HCT116 (cell line): ENCODE measurements around the gene NOL4L. TPM values are rescaled to one million over a fixed set of nuclear protein-coding genes. Genes with fewer than 3 reads are reported as not detected.

Experiments used
- ATAC-seq: fragments of 200-7000 bp; cut with Tn5 transposase; 2 replicates; pipeline ENCODE4 v1.9.1; 2020; ENCODE audit warnings: mild to moderate bottlenecking, moderate library complexity
- BruUV-seq: library from RNA; stranded (reverse); fragments of 400-500 nt; replicated peaks from 2 replicates; lab custom pipeline; 2021; lab: Mats Ljungman, UMichigan
- CTCF ChIA-PET: fragments of 300-600 bp; sonication (Branson Sonifier 250); formaldehyde crosslinking; loops from one replicate; lab custom pipeline; 2021; ENCODE audit warnings: antibody characterized with exemption; lab: Charles Lee
- POLR2A ChIA-PET: fragments of 300-600, 350-600 bp; sonication (Branson Sonifier 250); formaldehyde crosslinking; loops from one replicate; lab custom pipeline; 2021; ENCODE audit warnings: antibody characterized with exemption; lab: Charles Lee
- RAD21 ChIA-PET, 2 experiments: fragments of 300-600 bp; sonication (Branson Sonifier 250); formaldehyde crosslinking; loops; one replicate each; lab custom pipeline; 2023; ENCODE audit warnings: low total read pairs in 2 of 2; ENCODE audit not compliant: uncharacterized antibody in 2 of 2, unreplicated experiment in 2 of 2, low non-redundant PET in 1 of 2; lab: Charles Lee
- DNase-seq: peaks from one replicate; pipeline ENCODE4 v3.0.0-alpha.2; 2010; ENCODE audit warnings: low read depth, low spot score
- H2AFZ ChIP-seq: fragments of 200-600 bp; shearing (Covaris generic), sonication (generic); 2 replicates; pipeline ENCODE4 v1.6.1; 2017; ENCODE audit warnings: low read depth, mixed run types, mixed read lengths, antibody characterized with exemption, low read length; ENCODE audit not compliant: poor library complexity, severe bottlenecking
- H3K27ac ChIP-seq: 2 replicates; pipeline ENCODE4 v1.5.1; 2012; ENCODE audit warnings: low read depth, low read length
- H3K27me3 ChIP-seq: fragments of 200-600 bp; sonication (generic); 2 replicates; pipeline ENCODE4 v1.6.1; 2016; ENCODE audit warnings: mixed run types, low read length, mixed read lengths; ENCODE audit not compliant: insufficient read depth
- H3K36me3 ChIP-seq, 2 experiments: fragments of 200-500 bp in 1 of 2; fragments of 200-600 bp in 1 of 2; sonication (Bioruptor generic) in 1 of 2; sonication (generic) in 1 of 2; 2 replicates each; pipeline versions ENCODE4 v1.5.1 to v1.6.1; 2014 to 2016; ENCODE audit warnings: low read length in 2 of 2, inconsistent platforms in 1 of 2, mixed read lengths in 1 of 2, mixed run types in 1 of 2; ENCODE audit not compliant: insufficient read depth in 2 of 2, control insufficient read depth in 1 of 2
- H3K4me1 ChIP-seq, 2 experiments: fragments of 200-600 bp in 1 of 2; sonication (generic) in 1 of 2; 2 replicates each; pipeline versions ENCODE4 v1.5.1 to v1.6.1; 2012 to 2017; ENCODE audit warnings: low read length in 2 of 2, inconsistent platforms in 1 of 2, mild to moderate bottlenecking in 1 of 2, mixed read lengths in 1 of 2, mixed run types in 1 of 2, moderate library complexity in 1 of 2; ENCODE audit not compliant: insufficient read depth in 2 of 2, control insufficient read depth in 1 of 2
- H3K4me2 ChIP-seq: fragments of 200-600 bp; sonication (generic); 2 replicates; pipeline ENCODE4 v1.6.1; 2017; ENCODE audit warnings: mixed run types, low read length, mixed read lengths
- H3K4me3 ChIP-seq, 2 experiments: fragments of 200-600 bp in 1 of 2; sonication (generic) in 1 of 2; replicated peaks in 1 of 2; 2 replicates each; pipeline ENCODE4 v1.5.1; 2011 to 2016; ENCODE audit warnings: low read length in 2 of 2, control low read depth in 1 of 2, low read depth in 1 of 2, mild to moderate bottlenecking in 1 of 2, mixed read lengths in 1 of 2, mixed run types in 1 of 2
- H3K79me2 ChIP-seq: fragments of 200-600 bp; sonication (generic); 2 replicates; pipeline ENCODE4 v1.6.1; 2017; ENCODE audit warnings: mild to moderate bottlenecking, mixed run types, low read length, moderate library complexity, mixed read lengths; ENCODE audit not compliant: insufficient read depth
- H3K9ac ChIP-seq: fragments of 200-600 bp; sonication (generic); 2 replicates; pipeline ENCODE4 v1.6.1; 2016; ENCODE audit warnings: low read length, mixed read lengths
- H3K9me2 ChIP-seq: fragments of 200-600 bp; sonication (generic), shearing (Covaris generic); 2 replicates; pipeline ENCODE4 v1.6.1; 2017; ENCODE audit warnings: mixed run types, mild to moderate bottlenecking, moderate library complexity; ENCODE audit not compliant: insufficient read depth
- H3K9me3 ChIP-seq, 2 experiments: fragments of 200-500 bp in 1 of 2; fragments of 200-600 bp in 1 of 2; sonication (Bioruptor generic) in 1 of 2; sonication (generic) in 1 of 2; 2 replicates each; pipeline ENCODE4 v1.6.1; 2014 to 2017; ENCODE audit warnings: low read length in 2 of 2, mixed read lengths in 2 of 2, inconsistent platforms in 1 of 2, low read depth in 1 of 2, mild to moderate bottlenecking in 1 of 2, mixed run types in 1 of 2, moderate library complexity in 1 of 2; ENCODE audit not compliant: control insufficient read depth in 1 of 2, insufficient read depth in 1 of 2
- H4K20me1 ChIP-seq: fragments of 200-600 bp; sonication (generic), shearing (Covaris generic); 2 replicates; pipeline ENCODE4 v1.6.1; 2017; ENCODE audit warnings: mixed run types, mild to moderate bottlenecking, moderate library complexity; ENCODE audit not compliant: insufficient read depth
- CBX3 ChIP-seq: IDR thresholded peaks from 2 replicates; pipeline ENCODE4 v1.6.1; 2012; ENCODE audit warnings: low read depth
- ELF1 ChIP-seq: IDR thresholded peaks from 2 replicates; pipeline ENCODE4 v1.6.1; 2012; ENCODE audit warnings: low read depth, borderline replicate concordance
- EZH2phosphoT487 ChIP-seq: fragments of 200-600 bp; IDR thresholded peaks from 2 replicates; pipeline ENCODE4 v1.6.1; 2018; ENCODE audit warnings: antibody characterized with exemption, borderline replicate concordance
- FOSL1 ChIP-seq: IDR thresholded peaks from 2 replicates; pipeline ENCODE4 v1.6.1; 2012; ENCODE audit warnings: low read depth
- MAX ChIP-seq: IDR thresholded peaks from 2 replicates; pipeline ENCODE4 v1.6.1; 2012
- POLR2A ChIP-seq: IDR thresholded peaks from 2 replicates; pipeline ENCODE4 v1.7.0; 2011; ENCODE audit warnings: borderline replicate concordance; ENCODE audit not compliant: insufficient read depth, insufficient read length; ENCODE audit errors: extremely low read depth
- SIN3A ChIP-seq: IDR thresholded peaks from 2 replicates; pipeline ENCODE4 v1.6.1; 2012; ENCODE audit warnings: low read depth
- SP1 ChIP-seq: IDR thresholded peaks from 2 replicates; pipeline ENCODE4 v1.6.1; 2012; ENCODE audit warnings: low read depth
- TCF7L2 ChIP-seq: IDR thresholded peaks from 2 replicates; pipeline ENCODE4 v1.7.0; 2011; ENCODE audit warnings: borderline replicate concordance, inconsistent platforms; ENCODE audit not compliant: insufficient read depth, insufficient read length; ENCODE audit errors: extremely low read depth
- intact Hi-C: fragments of 100-400 bp; cut with micrococcal nuclease; formaldehyde crosslinking; loops from 2 replicates; pipeline ENCODE4 v1.10.0; 2022
- total RNA-seq: library from RNA; stranded (reverse); gene quantifications from one replicate; pipeline ENCODE4 v1.2.1, GENCODE V29; 2021; ENCODE audit not compliant: unreplicated experiment
- TF ChIP-seq, protein P1 (sequence below): IDR thresholded peaks from 2 replicates; pipeline ENCODE4 v1.6.1; 2012; ENCODE audit warnings: low read depth

The NOL4L gene
- total RNA-seq, 1 experiment from 2014 or later: 5.9 TPM

DNA sequence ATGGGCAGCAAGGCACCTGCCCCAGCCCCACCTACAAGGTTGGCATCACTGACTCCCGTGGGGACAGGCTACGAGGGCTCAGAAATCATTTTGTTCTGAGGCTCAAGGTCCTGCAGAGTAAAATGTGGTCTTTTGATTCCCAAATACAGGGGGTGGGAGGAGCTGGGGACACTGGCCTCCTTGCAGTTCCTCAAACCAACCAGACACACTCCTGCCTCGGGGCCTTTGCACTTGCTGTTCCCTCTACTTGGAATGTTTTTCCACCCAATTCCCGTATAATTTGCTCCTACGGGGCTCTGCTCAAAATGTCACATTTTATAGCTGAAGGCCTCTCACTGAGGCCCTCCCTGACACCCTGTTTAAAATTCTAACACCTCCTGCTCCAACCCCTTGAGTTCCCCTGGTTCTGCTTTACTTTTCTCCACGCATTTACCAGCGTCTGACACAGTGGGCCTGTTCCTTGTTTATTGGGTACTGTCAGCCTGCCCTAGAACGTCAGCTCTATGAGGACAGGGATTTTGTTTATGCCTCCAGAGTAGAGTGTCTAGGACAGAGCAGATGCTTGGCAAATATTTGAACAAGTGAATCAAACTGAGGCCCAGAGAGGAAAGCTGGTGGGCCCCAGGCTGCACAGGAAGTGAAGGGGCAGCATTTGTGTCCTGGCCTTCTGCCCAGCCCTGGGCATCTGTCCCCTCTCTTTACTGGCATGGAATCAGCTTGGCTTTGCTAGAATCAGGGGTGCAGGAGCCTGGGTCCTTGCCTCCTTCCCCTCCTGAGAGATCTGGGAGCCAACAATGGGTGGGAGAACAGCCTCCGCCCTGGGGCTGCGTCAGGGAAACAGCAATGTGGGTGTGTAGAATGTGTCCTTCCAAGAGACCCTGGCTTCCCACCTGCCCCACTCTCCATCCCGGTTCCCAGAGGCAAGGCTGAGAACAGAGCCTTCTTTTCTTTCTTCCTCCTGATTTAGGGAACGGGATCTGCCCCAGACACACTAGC, 18.5 kb downstream of the NOL4L start:
- H3K27ac ChIP-seq: no peak overlapping the region
- BruUV-seq: no TSS peak
- ChIA-PET POLR2A (no interaction called here), RAD21 (no interaction called here), CTCF (no interaction called here)
- H3K4me3 ChIP-seq: no peak overlapping the region
- H3K4me1 ChIP-seq: peaks cover 33 to 38% of the 10 kb centered on the region in 2 experiments
- DNase-seq (no peak), ATAC-seq (no peak)
- no peak overlapping the region for H3K4me2 ChIP-seq
- H2AFZ ChIP-seq: no peak overlapping the region
- no peaks in the 10 kb centered on the region for H3K9me3 ChIP-seq
- no peak overlapping the region for H3K9ac ChIP-seq
- no peaks in the 10 kb centered on the region for H4K20me1 ChIP-seq
- intact Hi-C loops: no loop called here
- no peaks in the 10 kb centered on the region for H3K79me2 ChIP-seq
- TF ChIP-seq SIN3A: no peak
- TF ChIP-seq, protein P1, sequence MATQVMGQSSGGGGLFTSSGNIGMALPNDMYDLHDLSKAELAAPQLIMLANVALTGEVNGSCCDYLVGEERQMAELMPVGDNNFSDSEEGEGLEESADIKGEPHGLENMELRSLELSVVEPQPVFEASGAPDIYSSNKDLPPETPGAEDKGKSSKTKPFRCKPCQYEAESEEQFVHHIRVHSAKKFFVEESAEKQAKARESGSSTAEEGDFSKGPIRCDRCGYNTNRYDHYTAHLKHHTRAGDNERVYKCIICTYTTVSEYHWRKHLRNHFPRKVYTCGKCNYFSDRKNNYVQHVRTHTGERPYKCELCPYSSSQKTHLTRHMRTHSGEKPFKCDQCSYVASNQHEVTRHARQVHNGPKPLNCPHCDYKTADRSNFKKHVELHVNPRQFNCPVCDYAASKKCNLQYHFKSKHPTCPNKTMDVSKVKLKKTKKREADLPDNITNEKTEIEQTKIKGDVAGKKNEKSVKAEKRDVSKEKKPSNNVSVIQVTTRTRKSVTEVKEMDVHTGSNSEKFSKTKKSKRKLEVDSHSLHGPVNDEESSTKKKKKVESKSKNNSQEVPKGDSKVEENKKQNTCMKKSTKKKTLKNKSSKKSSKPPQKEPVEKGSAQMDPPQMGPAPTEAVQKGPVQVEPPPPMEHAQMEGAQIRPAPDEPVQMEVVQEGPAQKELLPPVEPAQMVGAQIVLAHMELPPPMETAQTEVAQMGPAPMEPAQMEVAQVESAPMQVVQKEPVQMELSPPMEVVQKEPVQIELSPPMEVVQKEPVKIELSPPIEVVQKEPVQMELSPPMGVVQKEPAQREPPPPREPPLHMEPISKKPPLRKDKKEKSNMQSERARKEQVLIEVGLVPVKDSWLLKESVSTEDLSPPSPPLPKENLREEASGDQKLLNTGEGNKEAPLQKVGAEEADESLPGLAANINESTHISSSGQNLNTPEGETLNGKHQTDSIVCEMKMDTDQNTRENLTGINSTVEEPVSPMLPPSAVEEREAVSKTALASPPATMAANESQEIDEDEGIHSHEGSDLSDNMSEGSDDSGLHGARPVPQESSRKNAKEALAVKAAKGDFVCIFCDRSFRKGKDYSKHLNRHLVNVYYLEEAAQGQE: no peak
- TF ChIP-seq, all 23 proteins: peak for 0
- Histone ChIP-seq H3K9me2 (no peaks in the 10 kb centered on the region), H3K27me3 (no peaks in the 10 kb centered on the region), H3K36me3 (no peaks in the 10 kb centered on the region)

DNA sequence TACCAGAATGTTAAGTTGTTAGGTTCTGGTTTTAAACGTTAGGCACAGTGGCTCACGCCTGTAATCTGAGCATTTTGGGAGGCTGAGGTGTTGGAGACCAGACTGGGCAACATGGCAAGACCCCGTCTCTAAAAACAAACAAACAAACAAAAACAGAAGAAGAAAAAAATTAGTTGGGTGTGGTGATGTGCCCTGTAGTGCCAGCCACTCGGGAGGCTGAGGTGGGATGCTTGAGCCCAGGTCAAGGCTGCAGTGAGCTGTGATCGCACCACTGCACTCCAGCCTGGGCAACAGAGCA, 19.4 kb downstream of the NOL4L start:
- no peak for DNase-seq
- no peaks in the 10 kb centered on the region for H3K27me3 ChIP-seq
- RAD21 ChIA-PET: no interaction called here

More for the DNA sequence above, 19.4 kb downstream of the NOL4L start:
- ChIA-PET CTCF (no interaction called here), POLR2A (no interaction called here)
- H4K20me1 ChIP-seq: no peaks in the 10 kb centered on the region
- no peak overlapping the region for H3K4me3 ChIP-seq
- H3K4me2 ChIP-seq: no peak overlapping the region
- H3K27ac ChIP-seq: no peak overlapping the region
- ATAC-seq: no peak
- no peaks in the 10 kb centered on the region for H3K9me2 ChIP-seq
- H3K4me1 ChIP-seq: peaks cover 29 to 36% of the 10 kb centered on the region in 2 experiments
- no peak for TF ChIP-seq MAX
- no peak for TF ChIP-seq EZH2phosphoT487
- TF ChIP-seq SP1: no peak
- no peak for TF ChIP-seq CBX3
- TF ChIP-seq ELF1: no peak
- TF ChIP-seq FOSL1: no peak
- no peak for TF ChIP-seq SIN3A
- no peak for TF ChIP-seq TCF7L2
- TF ChIP-seq POLR2A: no peak
- BruUV-seq: no TSS peak
- H3K9ac ChIP-seq: no peak overlapping the region
- no peaks in the 10 kb centered on the region for H3K36me3 ChIP-seq
- H3K79me2 ChIP-seq: no peaks in the 10 kb centered on the region
- intact Hi-C loops: no loop called here
- H3K9me3 ChIP-seq: no peaks in the 10 kb centered on the region
- no peak overlapping the region for H2AFZ ChIP-seq
